Mesenchymal stem cell (in vitro differentiated cells and primary cell): ENCODE data around the gene ANO6.

ENCODE experiments used
- DNase-seq: peaks from one replicate; pipeline ENCODE4 v3.0.0-alpha.2; 2013
- H2AFZ ChIP-seq: one replicate; pipeline ENCODE4 v1.6.1; 2013; ENCODE audit warnings: low read depth, mild to moderate bottlenecking, control low read depth, inconsistent platforms, low read length, moderate library complexity
- H2AK5ac ChIP-seq: 2 replicates; pipeline ENCODE4 v1.6.1; 2013; ENCODE audit warnings: low read length, moderate library complexity, mild to moderate bottlenecking, inconsistent platforms; ENCODE audit not compliant: severe bottlenecking
- H2BK120ac ChIP-seq: one replicate; pipeline ENCODE4 v1.6.1; 2013; ENCODE audit warnings: low read depth, mild to moderate bottlenecking, inconsistent platforms, low read length, moderate library complexity
- H2BK12ac ChIP-seq, 2 experiments: one replicate each; pipeline ENCODE4 v1.6.1; 2013; ENCODE audit warnings: inconsistent platforms in 2 of 2, low read length in 2 of 2, mild to moderate bottlenecking in 2 of 2, moderate library complexity in 2 of 2, control low read depth in 1 of 2
- H2BK15ac ChIP-seq: one replicate; pipeline ENCODE4 v1.6.1; 2013; ENCODE audit warnings: mild to moderate bottlenecking, low read depth, inconsistent platforms; ENCODE audit not compliant: poor library complexity, severe bottlenecking
- H2BK5ac ChIP-seq: 2 replicates; pipeline ENCODE4 v1.6.1; 2013; ENCODE audit warnings: low read depth, mild to moderate bottlenecking, low read length, control low read depth, inconsistent platforms; ENCODE audit not compliant: poor library complexity, severe bottlenecking
- H3K14ac ChIP-seq, 2 experiments: one replicate each; pipeline ENCODE4 v1.6.1; 2013; ENCODE audit warnings: inconsistent platforms in 2 of 2, low read length in 2 of 2, control low read depth in 1 of 2, mild to moderate bottlenecking in 1 of 2, moderate library complexity in 1 of 2
- H3K18ac ChIP-seq, 2 experiments: one replicate each; pipeline ENCODE4 v1.6.1; 2013; ENCODE audit warnings: inconsistent platforms in 2 of 2, low read length in 2 of 2, control low read depth in 1 of 2, low read depth in 1 of 2, mild to moderate bottlenecking in 1 of 2
- H3K23ac ChIP-seq, 2 experiments: one replicate each; pipeline ENCODE4 v1.6.1; 2013; ENCODE audit warnings: inconsistent platforms in 2 of 2, low read length in 2 of 2, mild to moderate bottlenecking in 2 of 2, moderate library complexity in 2 of 2, control low read depth in 1 of 2
- H3K27ac ChIP-seq: 2 replicates; pipeline ENCODE4 v1.5.1; 2013; ENCODE audit warnings: mild to moderate bottlenecking, moderate library complexity, low read length, control low read depth, inconsistent platforms; ENCODE audit not compliant: poor library complexity, severe bottlenecking
- H3K27me3 ChIP-seq, 2 experiments: 2 replicates each; pipeline versions ENCODE4 v1.6.1 to v1.7.0; 2013; ENCODE audit warnings: low read length in 2 of 2, mild to moderate bottlenecking in 2 of 2, moderate library complexity in 2 of 2, control low read depth in 1 of 2, inconsistent platforms in 1 of 2; ENCODE audit not compliant: control insufficient read depth in 1 of 2, insufficient read depth in 1 of 2
- H3K36me3 ChIP-seq, 2 experiments: 2 replicates each; pipeline versions ENCODE4 v1.6.1 to v1.7.0; 2013; ENCODE audit warnings: low read length in 2 of 2, control low read depth in 1 of 2, inconsistent platforms in 1 of 2, low read depth in 1 of 2, mild to moderate bottlenecking in 1 of 2; ENCODE audit not compliant: insufficient read depth in 2 of 2, control insufficient read depth in 1 of 2
- H3K4ac ChIP-seq, 2 experiments: one replicate each; pipeline ENCODE4 v1.6.1; 2013; ENCODE audit warnings: inconsistent platforms in 2 of 2, low read length in 2 of 2, mild to moderate bottlenecking in 2 of 2, moderate library complexity in 2 of 2, control low read depth in 1 of 2, low read depth in 1 of 2
- H3K4me1 ChIP-seq: 2 replicates; pipeline ENCODE4 v1.6.1; 2013; ENCODE audit warnings: low read depth, low read length, control low read depth; ENCODE audit not compliant: control insufficient read depth, insufficient read depth
- H3K4me2 ChIP-seq: 2 replicates; pipeline ENCODE4 v1.6.1; 2013; ENCODE audit warnings: low read length, mild to moderate bottlenecking, inconsistent platforms; ENCODE audit not compliant: poor library complexity, severe bottlenecking
- H3K4me3 ChIP-seq, 2 experiments: 2 replicates each; pipeline versions ENCODE4 v1.5.1 to v1.7.0; 2013; ENCODE audit warnings: low read length in 2 of 2, mild to moderate bottlenecking in 2 of 2, control low read depth in 1 of 2, low read depth in 1 of 2; ENCODE audit not compliant: insufficient read depth in 1 of 2
- H3K79me1 ChIP-seq: replicated peaks from 2 replicates; pipeline ENCODE4 v1.6.1; 2013; ENCODE audit warnings: mild to moderate bottlenecking, control low read depth, low read length, inconsistent platforms; ENCODE audit not compliant: poor library complexity, severe bottlenecking
- H3K9ac ChIP-seq: 2 replicates; pipeline ENCODE4 v1.7.0; 2013; ENCODE audit warnings: mild to moderate bottlenecking, low read length, moderate library complexity
- H3K9me3 ChIP-seq: 2 replicates; pipeline ENCODE4 v1.7.0; 2013; ENCODE audit warnings: mild to moderate bottlenecking, low read length; ENCODE audit not compliant: control insufficient read depth
- H4K8ac ChIP-seq: one replicate; pipeline ENCODE4 v1.6.1; 2013; ENCODE audit warnings: inconsistent platforms, mild to moderate bottlenecking, low read length, moderate library complexity
- H4K91ac ChIP-seq: one replicate; pipeline ENCODE4 v1.6.1; 2013; ENCODE audit warnings: mild to moderate bottlenecking, low read length, inconsistent platforms
- WGBS: methylation state at CpG from one replicate; pipeline ENCODE4 v1.1.7; 2013; ENCODE audit warnings: mixed read lengths; 5-methylcytosine and 5-hydroxymethylcytosine counted together

The ANO6 gene

DNA sequence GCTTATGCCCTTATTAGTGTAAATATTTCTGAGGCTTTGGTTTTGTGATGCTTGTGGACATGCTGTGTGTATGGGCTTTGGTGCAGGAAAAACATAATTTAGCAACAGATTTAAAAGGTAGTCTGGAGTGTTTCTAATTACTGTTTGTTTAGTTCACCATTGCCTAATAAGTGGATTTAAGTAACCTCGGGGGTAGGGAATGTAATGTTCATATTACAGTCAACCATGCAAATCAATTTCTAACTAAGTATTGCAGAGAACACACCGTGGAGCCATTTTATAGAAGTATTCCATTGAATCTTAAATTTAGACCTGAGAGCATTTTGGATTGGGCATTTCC, 53.5 kb downstream of the ANO6 start:
- Histone ChIP-seq H3K36me3 (no peaks in the 10 kb centered on the region), H3K9ac (peak overlapping the region; percentile 57), H3K14ac (no peak overlapping the region), H3K18ac (no peak overlapping the region), H3K79me1 (peaks cover 14% of the 10 kb centered on the region), H2AK5ac (no peak overlapping the region), H2BK5ac (no peak overlapping the region), H2BK15ac (no peak overlapping the region), H3K4me2 (peak overlapping the region; percentile 41), H4K8ac (no peak overlapping the region), H3K9me3 (no peaks in the 10 kb centered on the region), H2AFZ (no peak overlapping the region), H3K4me3 (no peak overlapping the region), H3K23ac (no peak overlapping the region), H3K4ac (no peak overlapping the region), H2BK12ac (no peak overlapping the region), H3K27me3 (no peaks in the 10 kb centered on the region), H2BK120ac (no peak overlapping the region), H3K4me1 (peaks cover 9% of the 10 kb centered on the region), H3K27ac (peak overlapping the region; percentile 86), H4K91ac (no peak overlapping the region)
- no peak for DNase-seq
- WGBS, result 100% methylated on average over 1 of the region's 2 CpGs

DNA sequence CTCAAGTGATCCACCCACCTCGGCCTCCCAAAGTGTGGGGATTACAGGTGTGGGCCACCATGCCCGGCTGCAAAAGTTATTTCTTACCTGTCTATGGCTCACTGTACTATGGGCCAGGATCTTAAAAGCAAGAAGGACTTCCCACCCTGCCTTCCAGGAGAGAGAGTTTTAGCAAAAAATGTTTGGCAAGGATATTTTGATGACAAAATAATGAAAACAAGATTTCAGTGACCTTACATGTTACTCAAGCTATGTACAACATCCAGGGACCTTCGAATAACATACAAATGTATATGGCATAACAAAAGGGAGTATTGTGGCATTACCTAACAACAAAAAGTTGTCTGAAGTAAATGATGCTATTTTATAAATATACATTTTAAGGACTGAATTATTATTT, 55.1 kb downstream of the ANO6 start:
- H2BK5ac ChIP-seq, result no peak overlapping the region
- no peak overlapping the region for H4K8ac ChIP-seq
- WGBS, result 96% methylated on average over 2 of the region's 3 CpGs
- no peak overlapping the region for H2BK120ac ChIP-seq
- DNase-seq, result no peak
- H2AK5ac ChIP-seq, result no peak overlapping the region
- no peak overlapping the region for H3K4ac ChIP-seq
- no peak overlapping the region for H3K27ac ChIP-seq
- H2AFZ ChIP-seq, result no peak overlapping the region
- no peak overlapping the region for H2BK15ac ChIP-seq
- H3K4me2 ChIP-seq, result no peak overlapping the region
- no peak overlapping the region for H3K14ac ChIP-seq
- H3K9me3 ChIP-seq, result no peaks in the 10 kb centered on the region
- H3K36me3 ChIP-seq, result no peaks in the 10 kb centered on the region
- peaks cover 15% of the 10 kb centered on the region for H3K79me1 ChIP-seq
- H3K4me3 ChIP-seq, result no peak overlapping the region
- H3K4me1 ChIP-seq, result peaks cover 9% of the 10 kb centered on the region
- H2BK12ac ChIP-seq, result no peak overlapping the region
- no peak overlapping the region for H3K18ac ChIP-seq
- H3K9ac ChIP-seq, result no peak overlapping the region
- H4K91ac ChIP-seq, result no peak overlapping the region
- no peak overlapping the region for H3K23ac ChIP-seq
- H3K27me3 ChIP-seq, result no peaks in the 10 kb centered on the region

DNA sequence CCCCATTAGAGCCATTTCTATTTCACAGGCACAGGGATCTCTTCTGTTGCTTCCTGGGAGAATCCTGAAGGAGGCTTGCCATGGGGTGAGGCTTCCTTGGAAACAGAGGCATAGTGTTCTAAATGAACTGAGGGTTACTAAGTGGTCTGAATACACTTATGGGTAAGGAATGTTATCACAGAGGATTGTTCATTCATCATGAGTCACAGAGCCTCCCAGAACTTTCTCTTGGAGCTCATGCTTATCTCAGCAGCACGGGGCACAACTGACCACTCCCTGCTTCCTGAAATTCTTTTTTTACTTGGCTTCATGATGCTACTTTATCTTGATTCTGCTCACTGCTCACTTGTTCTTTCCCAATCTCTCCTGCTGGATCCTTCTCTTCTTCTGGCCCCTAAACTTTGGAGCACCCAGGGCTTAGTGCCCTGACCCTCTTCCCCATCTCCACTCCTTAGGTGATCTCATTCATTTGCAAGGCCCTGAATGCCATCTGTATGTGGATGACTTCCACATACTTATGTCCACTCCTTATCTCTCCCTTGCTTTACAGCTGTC, 57.9 kb downstream of the ANO6 start:
- peak overlapping the region in 1 of 2 experiments; percentile 50 for H3K18ac ChIP-seq
- no peaks in the 10 kb centered on the region for H3K9me3 ChIP-seq
- WGBS, result 1% methylated on average over 1 of the region's 1 CpG

DNA sequence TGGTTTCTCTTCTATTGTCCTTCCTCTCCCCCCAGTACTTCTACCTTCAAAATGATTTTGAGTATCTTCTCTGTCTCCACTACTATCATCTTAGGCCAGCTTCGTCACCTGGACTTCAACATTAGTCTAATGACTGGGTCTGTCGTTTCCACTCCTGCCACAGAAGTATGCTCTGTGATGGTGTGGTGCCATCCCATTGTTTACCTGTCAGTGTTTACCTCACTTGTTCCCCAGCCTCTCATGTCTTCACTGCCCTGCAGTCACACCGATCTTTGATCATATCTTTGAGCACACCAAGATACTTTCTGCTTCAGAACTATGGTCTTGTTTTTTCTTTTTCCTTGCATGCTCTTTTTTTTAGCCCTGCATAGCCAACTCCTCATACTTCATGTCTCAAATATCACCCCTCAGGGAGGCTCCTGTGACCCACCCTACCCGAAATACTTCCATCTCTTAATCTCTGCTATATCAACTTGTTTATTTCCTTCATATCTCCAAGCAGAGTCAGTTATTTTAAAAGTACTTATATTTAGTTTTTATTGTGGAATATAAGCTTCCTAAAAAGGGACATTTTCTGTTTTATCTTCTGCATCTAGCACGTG, 60.4 kb downstream of the ANO6 start:
- Histone ChIP-seq H3K23ac (no peak overlapping the region), H3K27me3 (no peaks in the 10 kb centered on the region), H3K9ac (no peak overlapping the region), H3K9me3 (no peaks in the 10 kb centered on the region), H2BK15ac (no peak overlapping the region), H2BK12ac (peak overlapping the region; percentile 50 to 56), H3K4ac (no peak overlapping the region), H3K14ac (no peak overlapping the region), H3K4me1 (peaks cover 1% of the 10 kb centered on the region), H3K27ac (no peak overlapping the region), H4K8ac (peak overlapping the region; percentile 24), H2BK5ac (no peak overlapping the region), H3K79me1 (peaks cover 26% of the 10 kb centered on the region), H3K4me3 (no peak overlapping the region), H3K18ac (peak overlapping the region in 1 of 2 experiments; percentile 9), H4K91ac (no peak overlapping the region), H2AFZ (no peak overlapping the region), H3K36me3 (peaks cover 0 to under 1% of the 10 kb centered on the region in 2 experiments), H2AK5ac (peak overlapping the region; percentile 26), H3K4me2 (no peak overlapping the region), H2BK120ac (no peak overlapping the region)
- WGBS, result 92% methylated on average over 5 of the region's 5 CpGs
- DNase-seq, result no peak

More for the DNA sequence above, 57.9 kb downstream of the ANO6 start:
- peaks cover 5% of the 10 kb centered on the region for H3K4me1 ChIP-seq
- no peaks in the 10 kb centered on the region for H3K36me3 ChIP-seq
- no peak overlapping the region for H3K14ac ChIP-seq
- no peak overlapping the region for H2BK15ac ChIP-seq
- no peak overlapping the region for H2BK120ac ChIP-seq
- H2BK12ac ChIP-seq, result peak overlapping the region in 1 of 2 experiments; percentile 18
- no peak overlapping the region for H3K4ac ChIP-seq
- H3K4me2 ChIP-seq, result no peak overlapping the region
- peaks cover 24% of the 10 kb centered on the region for H3K79me1 ChIP-seq
- no peaks in the 10 kb centered on the region for H3K27me3 ChIP-seq
- no peak overlapping the region for H2AFZ ChIP-seq
- H4K8ac ChIP-seq, result no peak overlapping the region
- no peak overlapping the region for H2BK5ac ChIP-seq
- H3K9ac ChIP-seq, result peak overlapping the region; percentile 83
- DNase-seq, result peak; percentile 92
- no peak overlapping the region for H2AK5ac ChIP-seq
- H3K4me3 ChIP-seq, result peak overlapping the region in 1 of 2 experiments; percentile 20
- peak overlapping the region; percentile 26 for H3K27ac ChIP-seq
- no peak overlapping the region for H3K23ac ChIP-seq
- no peak overlapping the region for H4K91ac ChIP-seq
